ENCODE measurements around the gene CACNA1A. TPM values are rescaled to one million over a fixed set of nuclear protein-coding genes. Genes with fewer than 3 reads are reported as not detected.
"Not testable (repeated sequence)": the region's sequence is repeated elsewhere in the genome, so short reads cannot be mapped to it uniquely, and the experiment has no call there.

The CACNA1A gene
- total and polyA plus RNA-seq, 8 donors, result 2.4 to 42.6 (median 6.8) TPM

- Histone ChIP-seq H3K36me3 (no peaks in the 10 kb centered on the region), H3K4me1 (no peaks in the 10 kb centered on the region), H3K27me3 (no peaks in the 10 kb centered on the region), H3K9me3 (no peaks in the 10 kb centered on the region), H3K27ac (no peak overlapping the region), H3K4me3 (no peak overlapping the region)
- DNase-seq (no peak), ATAC-seq (no peak), FAIRE-seq (no peak)
- 69 to 77% methylated on average over 5 of the region's 5 CpGs for WGBS, 2 donors
- intact Hi-C loops (cut with DNase I), result no loop called here
- no peak for TF ChIP-seq CTCF (IDR thresholded peaks at IDR 0.05)
Measured at GRCh38 chr19:13370948-13371347, 135.3 kb downstream of the CACNA1A start.

DNA sequence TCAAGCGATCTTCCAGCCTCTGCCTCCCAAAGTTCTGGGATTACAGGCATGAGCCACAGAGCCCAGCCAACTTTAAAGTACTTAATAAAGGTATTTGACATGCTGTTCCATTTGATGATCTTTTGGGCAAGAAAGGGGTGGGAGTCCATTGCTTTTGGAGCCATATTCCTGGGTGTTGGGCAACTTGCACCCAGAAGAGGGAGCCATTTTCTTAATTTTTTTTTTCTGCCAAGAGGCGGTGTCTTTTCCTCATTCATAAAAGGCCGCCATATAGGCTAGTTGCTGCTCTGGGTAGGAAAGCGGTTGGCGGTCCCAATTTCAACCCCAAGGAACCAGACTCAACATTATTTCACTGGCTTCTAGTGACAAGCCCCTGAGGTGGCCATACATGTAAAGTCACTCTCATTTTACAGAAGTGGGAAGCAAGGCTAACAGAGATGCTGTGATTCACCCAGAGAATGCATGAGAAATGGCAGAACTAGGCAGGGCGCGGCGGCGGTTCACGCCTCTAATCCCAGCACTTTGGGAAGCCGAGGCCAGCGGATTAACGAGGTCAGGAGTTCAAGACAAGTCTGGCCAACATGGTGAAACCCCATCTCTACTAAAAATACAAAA, 139.6 kb downstream of the CACNA1A start:
- H3K4me1 ChIP-seq, result no peaks in the 10 kb centered on the region
- 72 to 78% methylated on average over 13 of the region's 13 CpGs for WGBS, 2 donors
- H3K27ac ChIP-seq, result no peak overlapping the region
- no peaks in the 10 kb centered on the region for H3K27me3 ChIP-seq
- no peaks in the 10 kb centered on the region for H3K9me3 ChIP-seq
- ATAC-seq (no peak), FAIRE-seq (no peak), DNase-seq (no peak)
- no peak for TF ChIP-seq CTCF (IDR thresholded peaks at IDR 0.05)
- no peaks in the 10 kb centered on the region for H3K36me3 ChIP-seq
- intact Hi-C loops (cut with DNase I), result no loop called here
- H3K4me3 ChIP-seq, result no peak overlapping the region

DNA sequence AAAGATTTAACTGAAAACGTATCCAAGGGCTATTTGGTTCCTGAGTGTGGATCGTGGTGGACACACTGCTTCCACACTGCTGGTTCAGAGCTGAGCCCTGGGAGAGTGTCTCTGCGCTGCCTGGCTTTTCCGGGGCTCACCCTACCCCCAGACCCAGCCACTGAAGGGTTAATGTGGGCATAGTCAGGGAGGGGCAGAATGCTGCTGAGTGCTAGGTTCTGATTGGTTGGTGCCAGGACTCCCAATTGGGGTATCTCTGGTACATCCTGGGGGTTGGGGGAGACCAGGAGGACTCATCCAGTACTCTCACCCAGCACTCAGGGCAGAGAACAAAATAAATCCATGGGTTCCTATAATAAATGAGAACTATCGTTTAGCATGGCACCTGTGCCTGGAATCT, 142.3 kb downstream of the CACNA1A start:
- Histone ChIP-seq H3K36me3 (no peaks in the 10 kb centered on the region), H3K4me3 (no peak overlapping the region), H3K27ac (no peak overlapping the region), H3K9me3 (no peaks in the 10 kb centered on the region), H3K4me1 (no peaks in the 10 kb centered on the region), H3K27me3 (no peaks in the 10 kb centered on the region)
- ATAC-seq, result no peak
- FAIRE-seq, result no peak
- TF ChIP-seq CTCF (IDR thresholded peaks at IDR 0.05), result no peak
- WGBS, 2 donors, result 49 to 51% methylated on average over 5 of the region's 5 CpGs
- intact Hi-C loops (cut with DNase I), result no loop called here
- DNase-seq, result no peak

DNA sequence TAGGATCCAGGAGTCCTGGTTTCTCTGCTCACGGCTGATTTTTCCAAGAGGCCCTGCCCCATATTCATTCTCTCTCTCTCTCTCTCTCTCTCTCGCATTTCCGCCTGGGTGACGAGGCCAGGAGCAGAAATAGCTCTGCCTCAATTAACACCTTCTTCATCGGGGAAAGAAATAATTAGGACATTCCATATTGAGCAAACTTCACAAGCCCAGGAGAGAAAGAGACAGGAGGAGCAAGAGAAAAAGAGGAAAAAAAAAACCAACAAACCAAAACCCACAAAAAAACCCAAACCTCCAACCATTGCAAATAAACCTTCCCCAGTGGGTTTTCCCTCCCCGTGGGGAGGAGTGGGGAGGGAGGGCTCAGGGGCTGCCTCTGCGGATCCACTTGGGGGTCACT, 143.0 kb downstream of the CACNA1A start:
- WGBS, 2 donors, result 22% methylated on average over 7 of the region's 7 CpGs
- H3K27ac ChIP-seq, result no peak overlapping the region
- no peak for TF ChIP-seq CTCF (IDR thresholded peaks at IDR 0.05)
- no peaks in the 10 kb centered on the region for H3K36me3 ChIP-seq
- H3K4me3 ChIP-seq, result no peak overlapping the region
- FAIRE-seq, result no peak
- no peaks in the 10 kb centered on the region for H3K4me1 ChIP-seq
- H3K9me3 ChIP-seq, result no peaks in the 10 kb centered on the region
- ATAC-seq, result no peak
- H3K27me3 ChIP-seq, result no peaks in the 10 kb centered on the region
- intact Hi-C loops (cut with DNase I), result no loop called here
- no peak for DNase-seq

GRCh38 chr19:13362668-13363067, 143.6 kb downstream of the CACNA1A start:
- FAIRE-seq, result no peak

GRCh38 chr19:13361726-13362125, 144.6 kb downstream of the CACNA1A start:
- WGBS, 2 donors, result 54 to 63% methylated on average over 3 of the region's 3 CpGs
- H3K36me3 ChIP-seq; H3K27me3 ChIP-seq; H3K9me3 ChIP-seq; intact Hi-C loops (cut with DNase I); DNase-seq; FAIRE-seq; H3K27ac ChIP-seq; H3K4me3 ChIP-seq; H3K4me1 ChIP-seq; ATAC-seq: not testable (repeated sequence)

More at GRCh38 chr19:13362668-13363067, 143.6 kb downstream of the CACNA1A start:
- no peaks in the 10 kb centered on the region for H3K27me3 ChIP-seq
- H3K4me1 ChIP-seq, result no peaks in the 10 kb centered on the region
- no peaks in the 10 kb centered on the region for H3K36me3 ChIP-seq
- ATAC-seq, result no peak
- no peak for DNase-seq
- intact Hi-C loops (cut with DNase I), result no loop called here
- H3K9me3 ChIP-seq, result no peaks in the 10 kb centered on the region
- 36 to 61% methylated on average over 11 of the region's 11 CpGs for WGBS, 2 donors
- no peak overlapping the region for H3K4me3 ChIP-seq
- TF ChIP-seq CTCF (IDR thresholded peaks at IDR 0.05), result no peak
- H3K27ac ChIP-seq, result no peak overlapping the region

All from pancreas (tissue), 10 donors.